COLO829 (cell line): ENCODE results near the gene PAQR8.
"Not testable (repeated sequence)": the region's sequence is repeated elsewhere in the genome, so short reads cannot be mapped to it uniquely, and the experiment has no call there.

Experiments used
- DNase-seq: peaks from one replicate; pipeline ENCODE4 v3.0.0; 2012; ENCODE audit warnings: low spot score

Gene PAQR8

DNA sequence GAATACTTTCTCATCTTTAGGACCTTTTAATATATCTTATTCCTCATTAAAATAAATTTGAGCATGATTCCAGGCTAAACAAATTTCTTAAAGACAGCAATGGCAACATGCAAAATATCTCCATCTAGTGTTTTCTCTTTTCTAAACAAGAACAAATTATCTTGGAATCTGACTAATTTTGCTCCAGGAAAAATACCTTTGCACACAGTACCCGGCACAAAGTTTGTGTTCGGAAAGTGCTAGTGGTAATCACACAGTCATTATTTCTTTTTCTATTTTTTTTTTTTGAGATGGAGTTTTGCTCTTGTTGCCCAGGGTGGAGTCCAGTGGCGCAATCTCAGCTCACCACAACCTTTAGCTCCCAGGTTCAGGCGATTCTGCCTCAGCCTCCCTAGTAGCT is 50.0 kb downstream of the PAQR8 start:
- DNase-seq: no peak

DNA sequence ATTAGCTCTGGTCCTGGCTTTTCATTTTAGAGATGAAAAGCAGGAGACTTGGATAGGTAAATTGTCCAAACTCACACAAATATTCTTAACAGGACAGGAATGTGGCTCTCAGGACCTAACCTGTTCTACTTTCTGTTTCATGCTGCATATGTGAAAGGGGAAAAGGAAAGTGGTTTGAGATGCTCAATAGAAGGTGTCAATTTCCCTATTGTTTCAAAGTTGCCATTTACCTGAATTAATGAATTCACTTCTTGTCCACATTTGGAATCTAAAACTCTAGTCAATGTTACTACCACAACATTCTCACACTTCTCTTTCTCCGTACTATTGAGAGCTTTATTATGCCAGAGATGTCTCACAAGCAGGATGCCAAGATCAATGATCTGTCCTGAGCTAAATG is 53.4 kb downstream of the PAQR8 start:
- no peak for DNase-seq

DNA sequence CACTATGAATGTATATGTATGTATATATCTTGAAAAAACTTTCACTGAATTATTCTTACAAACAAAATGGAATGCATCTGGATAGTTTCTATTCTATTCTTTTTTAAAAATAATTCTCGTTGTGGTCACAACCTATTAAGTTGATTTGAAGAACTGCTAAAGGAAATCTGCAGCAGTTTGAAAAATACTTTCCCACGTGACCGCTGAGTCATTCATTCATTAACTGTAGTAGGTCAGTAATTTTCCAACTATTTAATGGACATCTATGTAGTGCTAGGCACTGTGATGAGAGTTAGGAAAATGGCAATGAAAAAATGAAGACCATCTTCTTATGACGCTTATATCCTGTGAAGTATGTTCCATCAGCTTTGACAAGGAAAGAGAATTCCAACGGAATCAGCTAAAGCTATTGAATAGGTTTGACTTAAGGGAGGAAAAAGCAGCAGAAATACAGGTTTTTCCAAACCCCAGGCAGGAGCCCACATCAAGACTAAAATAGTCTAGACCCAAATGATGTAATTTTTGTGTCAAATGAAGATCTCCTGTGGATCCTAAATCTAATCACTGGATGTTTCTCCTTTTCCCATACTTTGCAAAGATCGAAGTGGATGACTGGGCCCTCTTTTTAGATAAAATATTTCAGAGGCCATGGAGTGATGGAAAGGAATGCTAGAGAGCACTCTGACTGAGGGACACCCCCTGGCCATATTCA is 54.1 kb downstream of the PAQR8 start:
- peak; percentile 39 for DNase-seq

DNA sequence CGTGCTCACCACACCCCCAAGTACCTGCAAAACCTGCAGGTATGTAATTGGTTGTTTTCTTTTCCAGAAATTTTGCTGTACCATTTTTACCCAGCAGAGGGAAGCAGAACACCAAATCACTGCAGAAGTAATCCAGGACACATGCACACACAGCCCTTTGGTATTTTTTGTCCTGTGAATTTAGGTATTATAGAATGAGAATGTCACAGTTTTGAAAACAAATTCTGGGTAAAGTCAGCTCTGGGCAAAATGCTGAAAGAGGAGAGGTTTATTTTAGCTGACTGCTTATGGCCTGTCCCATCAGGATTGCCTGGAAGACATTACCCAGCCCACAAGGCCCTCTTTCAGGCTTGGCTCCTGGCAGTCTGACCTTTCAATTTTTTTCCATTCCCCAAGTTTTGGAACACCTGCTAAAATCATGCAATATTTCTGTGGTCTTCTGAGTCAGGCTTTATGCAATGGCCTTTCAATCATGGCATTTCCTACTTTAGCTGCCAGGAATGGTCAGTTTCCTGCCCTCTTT is 54.7 kb downstream of the PAQR8 start:
- DNase-seq: peak; percentile 77

DNA sequence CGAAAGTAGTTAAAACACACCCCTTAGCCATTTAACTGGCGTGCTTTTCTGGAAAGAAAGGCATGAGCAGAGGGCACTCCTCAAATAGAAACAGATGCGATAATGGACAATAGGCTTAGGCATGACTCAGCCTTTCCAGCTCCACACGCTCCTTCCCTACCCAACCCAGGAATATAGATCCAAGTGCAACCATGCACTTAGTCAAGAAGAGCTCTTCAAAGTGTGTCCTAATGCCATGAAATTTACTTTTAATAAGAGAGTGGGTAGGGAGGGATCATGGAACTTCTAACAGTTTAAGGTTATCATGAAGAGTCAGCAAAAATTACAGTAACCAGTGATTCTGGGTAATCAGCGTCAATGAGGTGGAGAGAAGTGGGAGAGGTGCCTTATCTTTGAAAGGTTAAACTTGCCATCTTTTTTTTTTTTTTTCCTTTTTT is 55.7 kb downstream of the PAQR8 start:
- peak; percentile 79 for DNase-seq

DNA sequence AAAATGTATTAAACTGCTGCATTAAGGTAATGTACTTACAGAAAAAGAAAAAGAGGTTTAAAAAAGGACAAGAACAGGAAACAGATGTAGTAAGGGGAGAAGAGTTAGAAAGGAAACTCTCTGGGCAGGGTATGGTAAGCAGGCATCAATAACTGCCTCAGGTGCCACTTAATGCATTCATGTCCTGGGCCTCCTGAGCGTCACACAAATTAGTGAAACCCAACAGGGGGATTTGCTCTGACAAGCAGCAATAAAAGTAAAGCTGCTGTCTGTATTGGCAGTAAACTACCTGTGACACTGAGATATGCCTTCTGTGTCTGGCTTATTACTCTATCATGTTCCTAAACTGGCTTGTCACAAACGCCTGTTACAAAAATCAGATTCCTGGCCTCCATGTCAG is 56.7 kb downstream of the PAQR8 start:
- no peak for DNase-seq

DNA sequence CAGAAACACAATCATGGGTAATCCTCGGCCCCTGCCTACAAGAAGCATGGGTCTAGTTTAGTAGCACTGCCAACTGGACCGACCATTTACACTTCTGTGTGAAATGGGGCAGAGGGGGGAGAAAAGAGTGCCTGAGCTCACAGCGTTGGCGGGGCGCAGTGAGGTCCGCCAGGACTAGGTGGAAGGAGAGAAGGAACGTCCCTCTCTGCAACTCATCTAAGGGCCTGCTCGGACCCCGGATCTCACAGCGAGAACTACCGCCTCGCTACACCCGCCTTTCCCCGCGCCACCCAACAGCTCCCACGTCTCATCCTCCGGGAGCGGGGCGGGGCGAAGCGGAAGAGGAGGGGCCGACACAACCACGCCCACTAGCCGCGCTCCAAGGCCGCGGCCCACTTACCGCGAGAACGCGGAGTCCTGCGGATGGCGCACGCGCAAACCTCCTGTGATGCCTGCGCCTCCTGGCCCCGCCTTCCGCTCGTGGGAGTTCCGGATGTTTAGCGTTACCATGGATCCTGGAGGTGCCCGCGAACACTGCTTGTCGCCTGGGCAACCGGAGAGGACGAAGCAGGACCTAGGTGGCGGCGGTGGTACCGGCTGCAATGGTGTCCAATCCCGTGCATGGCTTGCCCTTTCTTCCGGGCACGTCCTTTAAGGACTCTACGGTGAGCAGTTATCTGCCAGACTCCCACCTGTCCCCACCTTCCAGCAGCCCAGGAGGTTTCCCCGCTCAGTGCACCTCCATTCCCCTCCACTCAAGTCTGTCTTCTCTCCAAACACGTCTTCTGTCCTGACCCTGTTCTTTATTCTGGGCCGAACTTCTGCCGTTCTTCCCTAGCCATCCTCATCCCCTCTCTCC is 58.1 kb downstream of the PAQR8 start, which contains the start of gene EFHC1:
EFHC1 (plus strand) TSS at position 534 of the 859 bp plus-strand sequence; CDS start at position 603, 69 bp downstream.
- peak; percentile 99 for DNase-seq

DNA sequence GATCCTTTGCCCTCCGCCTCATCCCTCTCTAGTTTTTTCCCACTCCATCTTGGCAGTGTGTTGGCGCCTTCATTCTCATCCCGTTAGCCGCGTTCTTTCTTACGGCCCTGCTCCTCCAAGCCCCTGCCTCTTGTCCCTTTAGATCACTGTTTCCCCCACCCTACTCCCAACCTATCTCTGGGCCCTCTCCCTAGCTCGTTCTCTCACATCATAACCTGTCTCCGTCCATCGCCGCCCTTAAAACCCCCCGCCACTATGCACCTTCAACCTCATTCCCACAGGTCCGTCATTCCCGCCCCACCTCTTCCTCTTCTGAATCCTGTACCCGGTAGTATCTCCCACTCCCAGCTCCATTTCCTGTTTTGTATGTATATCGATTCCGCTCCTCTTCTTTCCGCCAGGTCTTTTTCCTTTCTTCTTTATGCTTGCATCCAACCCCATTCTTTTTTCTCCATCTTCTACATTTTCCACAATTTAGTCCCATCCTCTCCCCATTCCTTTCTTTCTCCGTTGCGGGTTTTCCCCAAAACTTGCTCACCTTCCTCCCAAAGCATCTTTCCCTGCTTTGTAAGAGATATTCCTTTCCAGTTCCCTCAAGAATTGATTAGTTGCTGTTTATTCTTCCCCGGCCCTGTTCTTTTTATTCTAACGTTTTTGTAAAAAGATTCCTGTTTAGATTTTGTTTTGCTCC is 58.9 kb downstream of the PAQR8 start:
- no peak for DNase-seq

DNA sequence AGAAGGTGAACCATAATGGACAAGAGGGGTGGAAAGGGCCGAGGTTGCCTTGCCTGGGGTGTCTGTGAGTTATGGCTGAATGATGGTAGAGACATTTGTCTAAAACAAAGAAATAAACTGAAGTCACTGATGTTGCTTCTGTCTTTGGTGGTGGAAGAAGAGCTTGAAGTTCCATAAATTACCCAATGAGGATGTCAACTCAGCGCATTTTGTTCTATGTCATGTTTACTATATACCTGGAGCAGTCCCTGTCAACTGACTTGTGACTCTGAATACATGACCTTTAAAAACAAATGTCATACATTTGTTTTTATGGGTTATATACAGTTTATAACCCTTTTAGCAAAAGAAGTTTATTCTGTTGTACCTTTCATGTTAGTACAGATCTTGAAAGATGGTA is 60.2 kb downstream of the PAQR8 start:
- no peak for DNase-seq

DNA sequence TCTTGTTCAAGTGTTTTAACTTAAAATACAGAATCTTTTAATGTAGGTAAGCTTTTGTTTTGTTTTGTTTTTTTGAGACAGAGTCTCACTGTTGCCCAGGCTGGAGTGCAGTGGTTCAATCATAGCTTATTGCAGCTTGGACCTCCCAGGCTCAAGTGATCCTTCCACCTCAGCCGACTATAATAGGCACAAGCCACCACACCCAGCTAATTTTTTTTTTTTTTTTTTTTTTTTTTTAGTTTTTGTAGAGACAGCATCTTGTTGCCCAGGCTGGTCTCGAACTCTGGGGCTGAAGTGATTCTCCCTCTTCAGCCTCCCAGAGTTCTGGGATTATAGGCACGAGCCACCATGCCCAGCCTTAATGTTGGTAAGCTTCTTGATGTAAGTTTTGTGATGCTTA is 61.5 kb downstream of the PAQR8 start:
- DNase-seq: no peak

DNA sequence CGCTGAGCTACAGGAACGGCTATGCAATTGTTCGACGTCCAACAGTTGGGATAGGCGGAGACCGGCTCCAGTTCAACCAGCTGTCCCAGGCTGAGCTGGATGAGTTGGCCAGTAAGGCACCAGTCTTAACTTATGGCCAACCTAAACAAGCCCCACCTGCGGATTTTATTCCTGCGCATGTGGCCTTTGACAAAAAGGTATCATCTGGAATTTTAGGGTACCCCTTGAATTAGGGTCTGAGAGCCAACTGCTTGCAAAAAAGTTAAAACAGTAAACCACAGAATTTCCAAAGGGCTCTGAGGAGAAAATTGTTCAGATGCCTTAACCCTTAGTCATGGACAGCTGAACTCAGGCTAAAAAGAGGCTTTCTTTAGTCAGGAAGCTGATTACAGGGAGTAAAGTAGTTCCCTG is 62.0 kb downstream of the PAQR8 start:
- DNase-seq: peak; percentile 96

DNA sequence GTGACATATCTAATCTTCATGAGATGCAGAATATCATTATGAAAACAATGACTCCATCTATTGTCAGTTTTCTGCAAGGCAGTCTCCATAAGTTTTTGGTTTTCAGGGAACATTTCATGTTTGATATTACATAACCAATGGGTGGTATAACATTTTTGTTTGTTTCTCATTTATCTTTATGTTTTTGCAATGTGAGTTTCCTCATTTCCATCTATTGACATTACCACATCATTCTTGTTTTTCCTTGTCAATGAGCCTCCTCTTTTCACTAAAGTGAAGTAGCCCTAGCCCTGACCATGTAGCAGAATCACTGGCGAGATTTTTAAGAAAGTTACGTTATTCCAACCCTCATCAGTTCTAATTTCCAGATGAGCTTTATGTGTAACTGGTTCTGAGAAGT is 62.6 kb downstream of the PAQR8 start:
- DNase-seq: no peak

DNA sequence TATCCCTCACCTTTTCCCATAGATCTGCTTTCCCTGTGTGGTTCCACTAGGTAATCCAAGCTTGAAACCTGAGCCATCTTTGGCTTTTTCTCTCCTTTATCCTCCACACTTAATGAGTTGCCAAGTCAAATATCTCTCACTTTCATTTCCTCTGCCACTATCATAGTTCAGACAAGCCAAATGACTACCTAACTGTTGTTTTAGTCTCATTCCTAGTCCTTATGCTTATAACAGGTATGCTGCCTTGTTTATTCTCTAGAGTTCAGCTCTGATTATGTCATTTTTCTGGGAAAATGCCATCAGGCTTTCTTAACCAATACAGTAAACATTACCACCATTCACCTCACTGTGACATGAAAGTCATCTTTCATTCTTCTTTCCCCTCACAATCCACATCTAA is 64.7 kb downstream of the PAQR8 start:
- DNase-seq: no peak

DNA sequence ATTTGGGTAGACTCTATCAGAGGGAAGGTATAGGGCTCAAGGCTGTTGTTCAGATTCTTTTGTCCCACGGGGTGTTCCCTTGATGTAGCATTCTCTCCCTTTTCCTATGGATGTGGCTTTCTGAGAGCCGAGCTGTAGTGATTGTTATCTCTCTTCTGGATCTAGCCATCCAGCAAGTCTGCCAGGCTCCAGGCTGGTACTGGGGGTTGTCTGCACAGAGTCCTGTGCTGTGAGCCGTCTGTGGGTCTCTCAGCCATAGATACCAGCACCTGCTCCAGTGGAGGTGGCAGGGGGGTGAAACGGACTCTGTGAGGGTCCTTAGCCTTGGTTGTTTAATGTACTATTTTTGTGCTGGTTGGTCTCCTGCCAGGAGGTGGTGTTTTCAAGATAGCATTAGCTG is 71.3 kb downstream of the PAQR8 start:
- DNase-seq: not testable (repeated sequence)

DNA sequence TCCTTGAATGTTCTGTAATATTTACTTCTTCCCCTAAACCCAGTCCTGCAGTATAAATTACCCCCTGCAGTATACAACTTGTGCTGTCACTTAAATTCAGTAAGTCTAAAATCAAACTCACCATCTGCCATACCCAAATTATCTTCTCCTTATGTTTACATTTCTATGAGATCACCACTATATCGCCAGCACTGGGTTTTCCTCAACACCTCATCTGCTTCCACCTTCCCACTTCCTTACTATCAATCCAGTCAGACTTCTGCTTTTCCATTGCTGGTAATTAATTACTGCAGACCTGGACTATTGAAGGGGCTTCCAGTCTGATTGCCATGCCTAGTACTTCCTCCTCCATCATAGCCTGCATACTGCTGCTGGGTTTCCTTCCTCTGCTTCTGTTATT is 73.4 kb downstream of the PAQR8 start:
- DNase-seq: no peak

DNA sequence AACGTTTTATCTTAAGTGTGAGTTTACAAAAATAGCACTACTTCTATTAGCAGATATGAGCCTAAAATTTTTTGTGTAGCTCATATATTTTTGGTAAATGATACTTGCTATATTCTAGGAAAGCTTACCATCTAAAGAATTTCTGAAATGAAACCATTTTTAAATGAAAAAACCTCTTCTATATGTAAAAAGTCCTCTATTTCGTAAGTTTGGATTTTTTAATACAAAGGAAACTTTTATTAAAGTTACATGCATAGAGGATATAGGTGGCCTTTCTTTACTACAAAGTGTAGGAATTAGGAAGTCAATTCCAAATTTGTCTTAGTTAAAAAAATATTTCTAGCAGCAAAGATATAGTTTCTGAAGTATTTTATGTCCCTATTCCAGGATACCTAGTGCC is 77.0 kb downstream of the PAQR8 start:
- no peak for DNase-seq

DNA sequence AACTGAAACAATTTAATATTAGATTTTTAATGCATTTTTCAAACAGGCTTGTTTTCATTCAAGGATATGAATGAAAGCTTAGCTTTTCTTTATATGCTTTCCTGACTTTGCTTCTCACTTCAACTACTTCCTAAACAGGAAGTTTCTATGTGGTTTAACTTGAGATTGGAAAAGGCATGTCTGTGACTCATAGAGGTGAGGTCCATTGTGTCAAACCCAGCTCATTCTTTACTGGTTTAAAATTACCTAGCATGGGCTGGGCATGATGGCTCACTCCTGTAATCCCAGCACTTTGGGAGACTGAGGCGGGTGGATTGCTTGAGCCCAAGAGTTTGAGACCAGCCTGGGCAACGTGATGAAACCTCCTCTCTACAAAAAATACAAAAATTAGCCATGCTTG is 92.6 kb downstream of the PAQR8 start:
- no peak for DNase-seq

DNA sequence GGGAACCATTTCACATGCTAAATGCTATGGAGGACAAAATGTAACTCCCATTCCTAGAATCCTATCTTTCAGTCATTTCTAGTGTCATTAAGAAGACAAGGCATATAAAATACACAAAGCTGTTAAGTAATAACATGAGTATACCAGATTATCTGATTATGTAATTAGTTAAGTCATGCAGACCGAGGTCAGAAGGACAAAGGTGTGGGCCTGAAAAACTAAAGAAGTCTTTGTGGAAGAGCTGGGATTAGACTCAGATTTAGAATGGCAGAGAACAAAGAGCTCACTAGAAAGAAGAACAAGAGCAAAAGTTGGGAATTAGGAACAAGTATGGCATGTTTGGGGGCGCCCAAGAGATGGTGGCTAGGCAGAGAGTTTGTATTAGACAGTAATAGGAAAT is 95.1 kb downstream of the PAQR8 start:
- peak; percentile 13 for DNase-seq
